ENCODE data around the gene AKT3.

The AKT3 gene

GRCh38 chr1:243462929-243463697 is 386.9 kb downstream of the AKT3 start:
- no peak for DNase-seq (ENCODE audit: low read depth)

GRCh38 chr1:243461700-243462099 is 388.3 kb downstream of the AKT3 start:
- no peak for DNase-seq (ENCODE audit: low read depth)

- no peak for DNase-seq (ENCODE audit: low read depth)
These were observed 391.0 kb downstream of the AKT3 start for GRCh38 chr1:243459059-243459458.

- DNase-seq (ENCODE audit: low read depth): no peak
These were observed 392.6 kb downstream of the AKT3 start for GRCh38 chr1:243457363-243457982.

GRCh38 chr1:243455760-243456651 is 394.0 kb downstream of the AKT3 start:
- no peak for DNase-seq (ENCODE audit: low read depth)

- no peak for DNase-seq (ENCODE audit: low read depth)
These were observed 395.6 kb downstream of the AKT3 start for GRCh38 chr1:243454328-243454997.

GRCh38 chr1:243452092-243452491 is 398.0 kb downstream of the AKT3 start:
- no peak for DNase-seq (ENCODE audit: low read depth)

- no peak for DNase-seq (ENCODE audit: low read depth)
These were observed 400.7 kb downstream of the AKT3 start for GRCh38 chr1:243449373-243449772.

GRCh38 chr1:243447844-243448243 is 402.2 kb downstream of the AKT3 start:
- no peak for DNase-seq (ENCODE audit: low read depth)

GRCh38 chr1:243447347-243447746 is 402.7 kb downstream of the AKT3 start:
- no peak for DNase-seq (ENCODE audit: low read depth)

- no peak for DNase-seq (ENCODE audit: low read depth)
These were observed 406.5 kb downstream of the AKT3 start for GRCh38 chr1:243443557-243443956.

GRCh38 chr1:243441601-243442000 is 408.4 kb downstream of the AKT3 start:
- no peak for DNase-seq (ENCODE audit: low read depth)

- DNase-seq (ENCODE audit: low read depth): no peak
These were observed 409.6 kb downstream of the AKT3 start for GRCh38 chr1:243440406-243440805.

- no peak for DNase-seq (ENCODE audit: low read depth)
These were observed 411.2 kb downstream of the AKT3 start for GRCh38 chr1:243438815-243439214.

All from HS-27A (cell line).